NCI-H748 (cell line): ENCODE data around the gene ZCCHC18.
"Not testable (repeated sequence)": the region's sequence is repeated elsewhere in the genome, so short reads cannot be mapped to it uniquely, and the experiment has no call there.

Experiments used
- DNase-seq: peaks from one replicate; lab custom pipeline; 2025; ENCODE audit not compliant: unreplicated experiment; lab: John Stamatoyannopoulos, UW

ZCCHC18 gene

DNA sequence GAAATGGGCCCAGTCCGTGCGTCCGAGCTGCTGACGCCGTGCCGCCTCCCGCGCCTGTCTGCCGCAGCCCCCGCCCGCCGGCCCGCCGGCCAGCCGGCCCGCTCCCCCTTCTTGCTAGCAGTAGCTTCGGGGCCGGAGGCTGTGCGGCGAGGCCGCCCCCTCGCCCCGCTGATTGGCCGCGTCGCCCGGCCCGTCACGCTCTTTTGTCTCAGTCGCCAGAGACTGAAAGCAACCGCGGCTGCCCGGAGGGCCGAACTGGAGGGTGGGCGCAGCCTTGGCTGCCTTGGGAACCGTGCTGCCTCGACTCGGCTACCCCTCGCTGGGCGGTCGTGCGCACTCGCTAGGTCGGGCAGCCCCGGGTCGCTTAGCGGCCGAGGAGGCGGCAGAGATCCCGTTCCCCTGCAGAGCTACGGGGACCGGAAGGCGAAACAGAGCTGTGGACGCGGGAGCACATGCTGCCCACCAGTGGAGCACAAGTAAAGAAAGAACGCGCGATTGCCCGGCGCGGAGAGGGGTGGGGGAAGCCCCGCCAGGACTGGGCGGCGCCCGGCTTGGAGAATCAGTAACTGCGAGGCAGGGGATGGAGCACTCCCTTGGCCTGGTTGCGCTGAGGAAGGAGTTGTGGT lies at the start of gene ZCCHC18:
Gene ZCCHC18, plus strand, starts transcription at position 198 of the 626 bp plus-strand sequence. CDS start 1,589 bp downstream, outside the sequence.
- peak; percentile 91 for DNase-seq

DNA sequence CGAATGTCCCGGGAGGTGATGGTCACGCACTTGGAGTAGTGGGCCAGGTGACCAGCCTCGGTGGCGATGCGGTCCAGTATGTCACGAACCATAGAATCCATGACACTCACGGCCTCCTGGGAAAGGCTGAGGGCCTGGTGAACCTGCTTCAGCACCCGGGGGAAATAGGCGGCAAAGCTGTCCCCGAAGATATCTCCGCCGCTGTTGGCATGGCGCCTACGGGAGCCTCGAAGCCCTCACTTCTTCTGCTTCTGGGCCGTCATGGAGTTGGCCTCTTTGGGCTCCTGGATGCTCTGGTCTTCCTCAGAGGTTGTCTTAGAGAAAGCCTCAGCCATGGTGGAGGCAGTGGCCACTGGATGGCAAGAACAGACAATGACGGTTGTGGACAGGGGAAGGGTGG lies 49.7 kb upstream of the ZCCHC18 start:
- not testable (repeated sequence) for DNase-seq

DNA sequence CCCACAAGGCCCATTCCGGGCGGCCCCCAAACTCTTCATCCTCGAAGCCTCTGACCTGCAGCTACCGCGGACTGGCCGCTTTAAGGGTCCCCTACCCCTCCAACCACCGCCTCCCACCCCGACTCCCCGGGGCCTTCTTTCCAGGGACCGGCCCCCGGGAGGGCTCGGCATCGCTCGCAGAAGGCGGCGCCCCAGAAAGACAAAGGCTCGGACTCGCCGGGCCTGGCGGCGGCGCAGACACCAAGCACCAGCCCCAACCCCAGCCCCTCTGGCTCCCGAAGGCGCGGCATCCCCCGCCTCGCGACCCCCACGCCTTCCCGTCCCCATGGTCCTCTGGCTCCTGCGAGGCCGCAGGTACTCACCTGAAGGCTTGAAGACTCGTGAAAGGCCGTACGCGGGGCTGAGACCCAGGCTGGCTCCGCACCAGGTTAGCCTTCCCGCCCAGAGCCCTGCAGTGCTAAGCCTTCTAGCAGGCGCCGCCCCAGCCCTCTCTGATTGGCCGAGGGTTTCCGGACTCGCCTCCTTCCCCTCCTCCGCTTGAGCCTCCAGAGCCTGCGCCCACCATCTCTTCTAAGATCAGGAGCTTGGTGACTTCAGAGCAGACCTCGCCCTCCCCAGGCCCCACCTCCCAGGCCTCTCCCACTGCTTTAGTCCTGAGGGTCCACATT lies 36.4 kb upstream of the ZCCHC18 start, which contains the start of gene TMSB15C:
Gene TMSB15C, minus strand, starts transcription at position 459 of the 668 bp plus-strand sequence.
- DNase-seq: not testable (repeated sequence)

DNA sequence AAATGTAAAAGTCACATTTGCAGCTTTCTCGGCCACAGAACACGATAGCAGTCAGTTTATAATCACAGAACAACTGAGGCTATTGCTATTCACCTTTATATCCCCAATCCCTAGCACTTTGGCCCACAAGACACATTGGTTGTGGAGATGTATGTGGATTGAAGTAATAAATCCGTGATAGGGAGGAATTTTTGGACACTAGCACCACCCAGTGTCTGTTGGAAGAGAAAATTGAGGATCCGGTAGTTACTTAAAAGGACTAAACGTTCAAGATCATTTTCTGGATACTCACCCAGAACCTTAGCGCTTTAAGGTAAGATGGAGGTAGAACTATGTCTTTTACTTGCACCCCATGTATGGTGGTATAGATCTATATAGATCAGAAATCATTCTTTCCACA lies 34.5 kb upstream of the ZCCHC18 start:
- DNase-seq: not testable (repeated sequence)

DNA sequence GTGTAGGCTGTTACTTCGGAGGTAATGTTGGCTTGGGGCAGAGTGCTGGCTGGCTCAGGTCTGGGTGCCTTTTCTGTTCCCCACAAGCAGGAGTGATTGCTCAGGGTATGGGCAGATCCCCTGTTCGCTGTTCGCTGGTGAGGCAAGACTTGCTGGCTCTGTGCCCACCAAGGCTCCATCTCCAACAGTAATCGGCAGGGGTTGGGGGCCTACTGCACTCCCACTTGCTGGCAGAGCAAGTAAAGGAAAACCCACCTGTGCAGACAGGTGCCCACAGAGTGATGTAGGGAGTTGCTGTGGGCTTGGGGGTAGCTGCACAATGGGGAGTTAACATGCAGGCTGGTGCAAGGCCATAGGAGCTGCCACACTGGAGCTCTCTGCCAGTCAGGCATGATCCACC lies 28.3 kb upstream of the ZCCHC18 start:
- DNase-seq: no peak

DNA sequence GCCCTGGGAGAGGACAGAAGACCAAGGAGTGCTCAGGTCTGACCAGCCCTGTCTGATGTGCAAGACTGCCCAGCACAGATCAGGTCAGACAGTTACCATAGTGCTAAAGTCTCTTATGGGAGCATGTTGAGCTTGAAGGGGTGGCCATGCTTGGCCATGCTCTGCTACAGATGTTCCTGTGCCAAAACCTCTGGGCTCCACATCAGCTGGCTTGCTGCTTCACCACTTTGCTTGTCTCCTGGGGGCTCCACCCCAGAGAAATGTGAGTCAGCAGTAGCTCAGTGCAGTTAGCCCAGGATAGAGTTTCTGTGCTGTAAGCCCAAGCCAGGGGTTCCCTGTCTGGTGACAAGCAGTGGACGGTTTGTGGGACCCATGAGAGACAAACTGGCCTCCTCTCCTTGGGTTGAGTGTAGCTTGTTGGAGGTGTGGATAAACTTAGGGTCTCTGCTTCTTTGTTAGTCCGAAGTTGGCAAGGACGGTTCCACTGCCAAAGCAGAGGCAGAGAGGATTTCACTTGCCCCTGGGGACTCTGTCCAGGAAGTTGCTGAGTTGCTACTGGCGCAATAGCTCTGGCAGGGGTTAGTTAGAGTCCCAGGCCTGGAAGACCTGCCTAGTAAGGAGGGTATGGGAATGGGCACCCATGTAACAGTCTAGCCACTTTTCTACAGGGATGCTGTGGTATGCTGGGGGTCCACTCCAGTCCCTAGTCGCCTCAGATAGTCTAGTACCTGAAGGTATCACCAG lies 27.6 kb upstream of the ZCCHC18 start:
- DNase-seq: no peak

DNA sequence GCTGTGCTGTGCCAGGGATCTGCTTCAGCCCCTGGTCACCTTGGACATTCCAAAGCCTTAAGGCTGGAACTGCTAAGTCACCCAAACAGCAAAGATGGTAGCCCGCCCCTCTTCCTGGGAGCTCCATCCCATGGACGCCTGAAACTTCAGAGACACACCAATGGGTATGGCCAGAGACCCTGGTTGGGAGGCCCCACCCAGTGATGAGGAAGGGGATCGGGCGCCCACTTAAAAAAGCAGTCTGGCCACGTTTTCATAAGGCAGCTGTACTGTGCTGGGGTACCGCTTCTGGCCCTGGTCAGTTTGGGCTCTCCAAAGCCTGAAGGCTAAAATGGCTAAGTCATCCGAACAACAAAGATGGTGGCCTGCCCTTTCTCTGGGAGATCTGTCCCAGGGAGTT lies 26.8 kb upstream of the ZCCHC18 start:
- DNase-seq: no peak

DNA sequence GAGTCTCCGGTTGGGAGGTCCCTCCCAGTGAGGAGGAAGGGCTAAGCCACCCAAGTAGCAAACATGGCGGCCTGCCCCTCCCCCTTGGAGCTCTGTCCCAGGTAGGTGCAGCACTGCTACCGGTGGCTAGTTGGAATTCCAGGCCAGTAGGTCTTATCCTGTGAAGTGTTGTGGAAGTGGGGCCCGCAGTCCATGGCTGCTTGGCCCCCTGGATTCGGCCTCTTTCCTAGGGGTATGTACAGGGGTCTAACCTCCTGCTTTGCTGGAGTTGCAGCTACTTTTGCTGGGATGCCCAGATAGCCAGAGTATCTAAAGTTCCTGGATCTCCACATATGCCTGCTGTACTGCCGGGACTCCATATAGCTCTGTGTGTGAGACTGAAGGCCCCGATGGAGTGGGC lies 26.4 kb upstream of the ZCCHC18 start:
- DNase-seq: no peak

DNA sequence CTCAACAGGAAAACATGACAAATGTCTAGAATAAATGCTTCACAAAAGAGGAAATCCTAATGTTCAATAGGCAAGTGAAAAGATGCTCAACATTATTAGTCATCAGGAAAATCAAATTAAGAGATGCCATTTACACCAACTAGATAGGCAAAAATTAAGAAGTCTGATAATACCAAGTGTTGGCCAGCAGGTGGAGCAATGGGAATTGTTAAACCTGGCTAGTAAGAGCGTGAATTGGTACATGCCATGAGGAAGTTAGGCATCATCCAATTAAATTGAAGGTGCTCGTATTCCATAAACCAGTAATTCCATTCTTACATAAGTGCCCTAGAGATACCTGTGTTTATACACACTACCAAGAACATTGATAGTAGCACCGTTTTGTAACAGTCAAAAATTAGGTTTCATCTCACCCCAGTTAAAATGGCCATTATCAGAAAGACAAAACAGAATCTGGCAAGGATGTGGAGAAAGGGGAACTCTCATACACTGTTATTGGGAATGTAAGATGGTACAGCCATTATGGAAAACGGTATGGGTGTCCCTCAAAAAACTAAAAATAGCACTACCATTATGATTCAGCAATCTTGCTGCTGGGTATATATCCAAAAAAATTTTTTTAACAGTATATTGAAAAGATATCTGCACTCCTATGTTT lies 14.0 kb upstream of the ZCCHC18 start:
- peak; percentile 80 for DNase-seq

DNA sequence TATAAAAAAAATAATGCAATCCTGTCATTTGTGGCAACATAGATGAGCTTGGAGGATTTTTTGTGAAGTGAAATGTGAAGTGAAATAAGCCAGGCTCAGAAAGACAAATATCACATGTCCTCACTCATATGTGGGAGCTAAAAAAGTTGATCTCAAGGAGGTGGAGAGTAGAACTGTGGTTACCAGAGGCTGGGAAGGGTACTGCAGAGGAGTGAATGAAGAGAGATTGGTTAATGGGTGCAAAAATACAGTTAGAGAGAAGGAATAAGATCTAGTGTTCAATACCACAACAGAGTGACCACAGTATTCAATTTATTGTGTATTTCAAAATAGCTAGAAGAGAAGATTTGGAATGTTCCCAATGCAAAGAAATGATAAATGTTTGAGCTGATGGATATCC lies 13.4 kb upstream of the ZCCHC18 start:
- DNase-seq: no peak

DNA sequence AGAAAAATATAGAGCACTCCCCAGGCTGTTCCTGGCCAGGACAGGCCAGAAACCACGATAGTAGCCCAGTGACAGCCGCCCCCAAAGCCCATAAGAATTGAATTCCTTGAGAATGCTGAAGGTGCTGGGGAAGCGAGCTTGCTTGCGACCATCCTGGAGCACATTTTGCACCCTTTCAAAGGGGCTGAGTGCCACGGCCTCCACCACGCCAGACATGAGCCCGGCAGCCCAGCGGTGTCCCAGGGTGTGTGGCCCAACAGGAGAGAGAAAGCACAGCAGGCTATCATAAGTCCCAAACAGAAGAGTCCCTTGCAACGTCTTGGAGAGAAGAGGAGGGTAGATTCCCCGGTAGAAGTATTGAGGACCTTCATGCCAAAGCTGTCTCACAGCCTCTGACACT lies 7.6 kb upstream of the ZCCHC18 start:
- no peak for DNase-seq

DNA sequence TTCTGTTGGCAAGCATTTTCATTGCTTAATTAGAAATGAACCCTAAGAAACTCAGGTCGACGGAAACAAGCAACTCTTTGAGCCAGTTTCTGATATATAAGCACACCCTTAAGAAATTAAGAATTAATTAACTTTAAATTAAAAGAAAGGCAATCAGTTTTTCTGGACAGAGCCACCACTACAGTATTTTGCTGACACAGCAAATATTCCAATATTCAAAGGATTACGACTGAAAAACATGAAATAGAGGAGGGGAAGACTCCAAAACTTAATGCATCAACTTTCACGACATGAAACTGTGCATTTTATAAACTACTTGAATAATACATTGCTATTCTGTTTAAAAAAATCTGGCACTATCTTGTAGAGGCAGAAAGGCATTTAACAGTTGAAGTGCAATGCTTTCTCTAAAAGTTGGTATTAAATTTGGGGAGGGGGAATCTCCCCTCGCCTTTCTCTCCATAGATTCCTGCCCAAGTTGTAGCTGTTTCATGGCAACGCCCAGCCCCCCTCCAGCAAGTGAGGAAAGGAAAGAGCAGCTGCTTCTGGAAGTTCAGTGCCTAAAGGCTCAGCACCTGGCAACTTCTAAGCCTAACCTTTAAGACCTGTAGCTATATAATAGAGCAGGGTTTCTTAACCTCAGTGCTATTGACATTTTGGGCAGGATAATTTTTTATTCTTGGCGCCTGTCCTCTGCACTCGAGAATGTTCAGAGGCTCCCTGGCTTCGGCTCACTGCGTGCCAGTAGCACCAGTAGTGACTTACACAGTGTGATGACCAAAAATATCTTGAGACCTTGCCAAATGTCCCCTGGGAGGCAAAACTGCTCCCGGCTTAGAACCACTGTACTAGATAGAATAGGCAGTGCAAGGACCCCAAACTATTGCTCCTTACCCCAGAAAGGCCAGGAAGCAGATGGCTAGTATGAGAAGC lies 6.7 kb upstream of the ZCCHC18 start:
- no peak for DNase-seq

DNA sequence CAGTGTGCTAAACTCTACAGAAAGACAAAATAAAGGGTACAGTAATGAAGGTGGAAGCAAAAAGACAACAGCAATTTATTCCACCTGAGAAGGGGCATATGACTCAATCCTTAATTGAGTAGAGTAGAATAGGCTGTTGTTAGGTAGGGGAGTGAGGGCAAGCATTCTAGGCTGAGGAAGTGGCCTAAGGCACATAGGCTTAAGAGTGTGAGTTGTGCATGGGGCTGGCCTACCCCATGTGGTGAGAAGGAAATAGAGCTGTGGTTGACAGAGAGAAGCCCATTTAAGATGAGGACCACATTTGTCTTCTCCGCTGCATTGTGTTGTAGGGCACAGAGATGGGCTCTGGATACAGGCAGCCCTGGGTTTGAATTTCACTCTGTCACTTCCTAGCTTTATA lies 3.4 kb upstream of the ZCCHC18 start:
- no peak for DNase-seq

DNA sequence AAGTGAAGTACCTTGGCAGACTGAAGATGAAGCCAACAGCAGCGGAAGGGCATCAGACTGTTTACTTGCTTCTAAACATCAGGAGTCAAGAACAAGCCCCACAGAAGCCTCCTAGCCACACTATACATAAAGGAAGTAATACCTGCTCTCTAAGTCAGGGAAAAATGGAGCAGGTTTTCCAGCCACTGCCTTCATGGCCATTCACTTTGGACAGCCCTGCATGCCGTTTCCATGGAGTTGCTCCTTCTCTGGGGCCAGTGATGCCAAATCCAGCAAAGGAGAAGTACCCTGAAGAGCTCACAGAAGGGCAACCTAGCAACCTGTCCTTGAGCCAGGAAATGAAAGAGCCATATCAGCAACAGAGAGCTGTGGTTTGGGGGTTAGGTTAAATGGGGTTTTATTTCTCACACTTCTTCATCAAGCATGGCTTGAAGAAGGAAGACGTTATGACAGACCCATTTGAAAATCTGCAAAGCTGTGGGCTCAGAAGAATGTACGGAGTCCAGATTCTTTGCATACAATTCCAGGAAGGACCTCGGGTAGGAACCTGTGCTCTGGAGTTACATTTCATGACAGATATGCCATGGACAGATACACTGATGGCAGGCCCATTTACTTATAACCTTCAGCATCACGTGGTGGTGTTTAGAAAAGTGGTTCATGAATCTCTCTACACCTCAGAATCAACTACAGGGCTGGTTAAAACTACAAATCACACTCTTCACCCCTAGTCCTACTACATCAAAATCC lies 1.7 kb upstream of the ZCCHC18 start:
- DNase-seq: peak; percentile 51

DNA sequence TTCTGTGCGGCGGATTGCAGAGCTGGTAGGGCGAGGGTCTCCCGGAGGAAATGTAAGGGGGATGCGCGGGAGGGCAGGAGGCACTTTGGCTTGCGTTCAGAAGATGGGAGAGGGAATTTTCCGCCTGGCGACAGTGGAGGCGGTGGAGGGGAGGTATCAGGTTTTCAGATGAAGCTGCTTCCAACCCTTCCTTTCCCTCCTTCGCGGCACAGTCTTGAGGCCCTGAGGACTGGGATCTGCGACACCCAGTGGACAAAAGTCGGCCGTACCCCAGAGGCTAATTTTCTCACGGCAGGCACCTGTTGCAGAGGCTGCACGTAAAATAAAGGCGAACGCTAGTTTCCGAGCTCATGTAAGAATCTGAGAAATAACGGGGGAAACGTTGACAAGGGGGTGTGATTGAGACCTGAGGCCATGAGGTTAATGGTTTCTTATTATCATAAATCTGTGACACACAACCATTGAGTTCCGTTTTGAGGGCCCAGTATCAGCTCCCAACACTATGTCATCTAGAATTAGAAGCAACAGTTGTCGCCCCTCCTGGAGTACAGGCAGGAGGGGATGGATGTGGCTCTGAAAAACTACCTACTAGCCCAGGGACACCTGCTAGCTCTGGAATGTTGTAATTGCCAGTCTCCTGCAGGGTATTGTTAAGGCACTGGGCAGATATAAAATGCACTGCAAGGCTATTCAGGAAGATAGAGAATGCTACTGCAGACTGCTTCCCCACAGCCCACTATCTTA lies 1.1 kb downstream of the ZCCHC18 start:
- DNase-seq: peak; percentile 82

DNA sequence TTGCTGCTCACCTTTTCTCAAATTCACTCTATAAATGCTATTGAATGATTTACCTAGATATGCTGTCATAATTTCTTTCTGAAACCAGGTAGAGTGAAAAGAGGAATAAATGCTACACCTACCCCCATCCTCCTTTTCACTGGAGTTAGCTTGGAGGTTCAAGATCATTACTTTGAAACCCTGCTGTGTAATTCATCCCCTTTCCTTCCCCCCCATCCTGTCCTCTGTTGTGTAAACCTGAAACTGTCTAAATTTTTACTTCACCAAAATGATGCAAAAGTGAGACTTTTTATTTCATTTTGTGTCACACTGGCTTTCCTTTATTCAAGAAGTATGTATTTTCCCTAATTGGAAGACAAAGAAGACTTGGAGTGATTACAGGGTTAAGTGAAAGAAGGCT lies 5.4 kb downstream of the ZCCHC18 start:
- no peak for DNase-seq

DNA sequence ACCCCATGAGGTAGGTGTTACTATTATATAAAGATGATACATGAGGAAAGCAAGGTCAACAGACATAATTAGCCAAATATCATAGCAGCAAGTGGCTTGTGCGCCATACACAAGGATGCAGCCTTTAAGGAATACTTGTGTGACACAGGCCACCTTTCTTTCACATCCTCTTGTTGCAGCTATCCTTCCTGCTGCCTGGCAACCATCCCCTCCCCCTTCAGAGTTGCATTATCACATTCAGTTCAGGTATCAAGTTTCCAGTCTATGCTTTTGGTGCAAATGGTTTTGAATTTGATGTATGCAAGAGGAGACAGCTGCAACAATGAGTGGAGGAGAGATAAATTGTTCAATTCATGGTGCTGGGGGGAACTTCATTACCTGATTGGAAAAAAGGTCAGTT lies 6.4 kb downstream of the ZCCHC18 start:
- DNase-seq: peak; percentile 86

DNA sequence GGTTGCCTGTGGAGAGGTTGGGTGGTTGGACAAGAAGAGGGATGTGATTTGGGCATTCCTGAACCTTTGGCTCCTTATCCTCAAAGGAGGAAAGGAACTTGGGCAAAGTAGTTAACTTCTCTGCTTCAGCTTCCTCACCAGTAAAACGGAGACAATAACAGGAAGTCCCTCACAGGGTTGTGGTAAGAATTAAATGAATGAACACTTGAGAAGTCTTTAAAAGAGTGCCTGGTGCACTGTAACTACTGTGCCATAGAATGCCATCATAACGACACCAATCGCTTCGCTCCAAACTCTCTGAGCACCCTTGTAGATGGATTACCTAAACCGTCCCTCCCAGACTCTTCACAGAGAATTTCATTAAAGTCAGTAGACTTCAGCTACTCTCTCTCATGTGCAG lies 10.5 kb downstream of the ZCCHC18 start:
- DNase-seq: no peak

DNA sequence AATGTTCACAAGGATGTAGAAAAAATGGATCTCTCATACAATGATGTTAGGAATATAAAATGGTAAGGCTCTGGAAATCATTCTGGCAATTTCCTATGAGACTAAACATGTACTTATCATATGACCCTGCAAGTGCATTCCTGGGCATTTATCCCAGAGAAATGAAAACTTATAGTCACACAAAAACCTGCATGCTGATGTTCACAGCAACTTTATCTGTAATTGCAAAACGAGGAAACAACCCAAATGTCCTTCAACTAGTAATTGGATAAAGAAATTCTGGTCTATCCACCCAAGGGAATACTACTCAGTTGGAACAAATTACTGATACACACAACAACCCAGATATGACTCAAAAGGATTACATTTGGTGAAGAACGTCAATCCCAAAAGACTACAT lies 14.5 kb downstream of the ZCCHC18 start:
- no peak for DNase-seq
